ENCODE measurements around the gene CRYBA1.

GRCh38 chr17:29293890-29294579 lies 47.4 kb downstream of the CRYBA1 start, which contains the start of gene NUFIP2:
- no peak for TF ChIP-seq SP1 (IDR thresholded peaks at IDR 0.05)
- TF ChIP-seq HDGF (IDR thresholded peaks at IDR 0.05; ENCODE audit: borderline replicate concordance), result no peak
- TF ChIP-seq FOXK2 (IDR thresholded peaks at IDR 0.05), result no peak
- TF ChIP-seq TARDBP (IDR thresholded peaks at IDR 0.05), result peak; percentile 21; the same call in 1 of the 2 replicates
- no peak for TF ChIP-seq FOXM1 (IDR thresholded peaks at IDR 0.05; ENCODE audit: borderline replicate concordance)
- TF ChIP-seq SUZ12 (IDR thresholded peaks at IDR 0.05), result no peak
- TF ChIP-seq ELF4 (IDR thresholded peaks at IDR 0.05), result peak; percentile 78
- TF ChIP-seq FOXA1 (IDR thresholded peaks at IDR 0.05), result no peak
- peak; percentile 75 for TF ChIP-seq L3MBTL2 (conservative IDR thresholded peaks at IDR 0.05)
- TF ChIP-seq ARNT (IDR thresholded peaks at IDR 0.05), result no peak
- TF ChIP-seq PKNOX1 (IDR thresholded peaks at IDR 0.05), result peak; percentile 99
- no peak for TF ChIP-seq ZNF384 (IDR thresholded peaks at IDR 0.05)
- TF ChIP-seq LEF1 (IDR thresholded peaks at IDR 0.05; ENCODE audit: borderline replicate concordance), result no peak
- TF ChIP-seq NFRKB (IDR thresholded peaks at IDR 0.05), result no peak
